Measurements from ENCODE around the gene MCCD1. TPM values are rescaled to one million over a fixed set of nuclear protein-coding genes. Genes with fewer than 3 reads are reported as not detected.

Gene MCCD1
- total RNA-seq, 1 experiment from 2014 or later = not detected

GRCh38 chr6:31547727-31548543 is 19.2 kb downstream of the MCCD1 start:
- peaks cover 18 to 29% of the 10 kb centered on the region in 2 experiments for H3K4me1 Mint-ChIP-seq
- Histone ChIP-seq H3T11ph (ENCODE audit: low read length) (no peak overlapping the region), H3K27me3 (ENCODE audit: insufficient read depth, low read length) (no peaks in the 10 kb centered on the region), H2AFZ (ENCODE audit: low read length) (no peak overlapping the region), H3K18ac (ENCODE audit: insufficient read length, low read depth, low read length) (no peak overlapping the region), H3K14ac (ENCODE audit: insufficient read depth, low read length) (no peak overlapping the region; the same call in 1 of the 2 replicates), H3K56ac (ENCODE audit: insufficient read length, low read depth, low read length) (no peak overlapping the region), H2BK20ac (ENCODE audit: low read depth, low read length, poor library complexity, severe bottlenecking) (no peak overlapping the region), H3K23ac (ENCODE audit: insufficient read length, low read depth, low read length) (no peak overlapping the region), H4K91ac (ENCODE audit: insufficient read length, low read depth, low read length) (no peak overlapping the region), H4K8ac (replicated peaks; ENCODE audit: insufficient read length, low read depth, low read length) (no peak overlapping the region), H2AK5ac (ENCODE audit: insufficient read length, low read length) (no peak overlapping the region), H3K23me2 (ENCODE audit: insufficient read length, low read depth, low read length, poor library complexity, severe bottlenecking) (no peaks in the 10 kb centered on the region), H2BK15ac (ENCODE audit: low read depth, low read length) (no peak overlapping the region), H3K9me3 (ENCODE audit: control insufficient read depth, low read depth, low read length) (no peaks in the 10 kb centered on the region), H3K4ac (ENCODE audit: low read depth, low read length) (0 out of 2 replicates have a peak overlapping the region, but pooled peaks have one; percentile 88), H3K79me2 (ENCODE audit: insufficient read depth, low read length) (no peaks in the 10 kb centered on the region; the same call in 1 of the 2 replicates), H3K4me1 (ENCODE audit: insufficient read depth, low read length) (no peaks in the 10 kb centered on the region; the same call in 1 of the 2 replicates), H3K9ac (ENCODE audit: extremely low read depth, insufficient read length, low read length) (peak overlapping the region; percentile 18), H2BK120ac (ENCODE audit: low read depth, low read length, poor library complexity, severe bottlenecking) (no peak overlapping the region), H2BK12ac (ENCODE audit: insufficient read length, low read depth, low read length) (no peak overlapping the region), H4K5ac (ENCODE audit: insufficient read length, low read depth, low read length) (no peak overlapping the region), H4K20me1 (ENCODE audit: control insufficient read depth, insufficient read depth, insufficient read length) (no peaks in the 10 kb centered on the region), H3K27ac (ENCODE audit: insufficient read length, low read depth, low read length) (no peak overlapping the region), H3K79me1 (ENCODE audit: insufficient read depth, low read depth, low read length, poor library complexity, severe bottlenecking) (peaks cover 3% of the 10 kb centered on the region), H3K4me2 (ENCODE audit: insufficient read depth, insufficient read length, low read length) (peak overlapping the region; percentile 56), H2BK5ac (ENCODE audit: insufficient read length, low read length) (no peak overlapping the region)
- peak overlapping the region; percentile 70 to 84 for H3K4me3 Mint-ChIP-seq
- TF ChIP-seq CTCF (conservative IDR thresholded peaks at IDR 0.05) = no peak
- peaks cover 6 to 32% (median 19%) of the 10 kb centered on the region in 3 experiments; a peak in 6 of 7 replicates for H3K36me3 Mint-ChIP-seq (ENCODE audit: insufficient read depth in 1 of 3, low read depth in 3 of 3)
- no peak for DNase-seq
- 100% methylated on average over 1 of the region's 24 CpGs for WGBS (ENCODE audit: extremely low coverage, insufficient read length, low lambda C conversion rate)
- H3K27me3 Mint-ChIP-seq (ENCODE audit: low read depth) = no peaks in the 10 kb centered on the region
- peak overlapping the region; percentile 89 to 97 (median 94) for H3K27ac Mint-ChIP-seq
- no peaks in the 10 kb centered on the region for H3K9me3 Mint-ChIP-seq

All from H9 (cell line).